Trophoblast cell (in vitro differentiated cells and primary cell): ENCODE measurements around the gene SYNM.

Experiments used
- DNase-seq, 2 donors: peaks; one replicate each; pipeline ENCODE4 v3.0.0-alpha.2; 2016
- H2AFZ ChIP-seq: 2 replicates; pipeline ENCODE4 v1.6.1; 2013; ENCODE audit warnings: low read length, moderate library complexity, mild to moderate bottlenecking; ENCODE audit not compliant: insufficient read depth, poor library complexity
- H2AK5ac ChIP-seq: 2 replicates; pipeline ENCODE4 v1.6.1; 2013; ENCODE audit warnings: mild to moderate bottlenecking, low read length
- H2BK120ac ChIP-seq: 2 replicates; pipeline ENCODE4 v1.6.1; 2013; ENCODE audit warnings: low read length, mild to moderate bottlenecking, moderate library complexity; ENCODE audit not compliant: insufficient read depth, poor library complexity
- H2BK12ac ChIP-seq: 2 replicates; pipeline ENCODE4 v1.6.1; 2013; ENCODE audit warnings: mild to moderate bottlenecking, low read length, moderate library complexity
- H2BK5ac ChIP-seq: 2 replicates; pipeline ENCODE4 v1.6.1; 2013; ENCODE audit warnings: low read length, low read depth, moderate library complexity, mild to moderate bottlenecking; ENCODE audit not compliant: poor library complexity
- H3K14ac ChIP-seq: 2 replicates; pipeline ENCODE4 v1.6.1; 2013; ENCODE audit warnings: mild to moderate bottlenecking, low read length
- H3K18ac ChIP-seq: 2 replicates; pipeline ENCODE4 v1.6.1; 2013; ENCODE audit warnings: mild to moderate bottlenecking, low read length
- H3K23ac ChIP-seq: 2 replicates; pipeline ENCODE4 v1.6.1; 2013; ENCODE audit warnings: low read length
- H3K27ac ChIP-seq: 2 replicates; pipeline ENCODE4 v1.5.1; 2013; ENCODE audit warnings: low read depth, mild to moderate bottlenecking, inconsistent platforms, low read length, moderate library complexity
- H3K27me3 ChIP-seq: 2 replicates; pipeline ENCODE4 v1.6.1; 2013; ENCODE audit warnings: inconsistent platforms, mild to moderate bottlenecking, low read length, moderate library complexity; ENCODE audit not compliant: insufficient read depth
- H3K36me3 ChIP-seq, 2 experiments: 1 replicate in 1 of 2; 2 replicates in 1 of 2; pipeline ENCODE4 v1.6.1; 2013; ENCODE audit warnings: low read length in 2 of 2, mild to moderate bottlenecking in 2 of 2, moderate library complexity in 1 of 2; ENCODE audit not compliant: insufficient read depth in 2 of 2, control insufficient read depth in 1 of 2
- H3K4ac ChIP-seq: 2 replicates; pipeline ENCODE4 v1.6.1; 2013; ENCODE audit warnings: low read depth, mild to moderate bottlenecking, low read length, moderate library complexity
- H3K4me1 ChIP-seq, 2 experiments: 1 replicate in 1 of 2; 2 replicates in 1 of 2; pipeline ENCODE4 v1.6.1; 2013; ENCODE audit warnings: low read length in 2 of 2, mild to moderate bottlenecking in 2 of 2, moderate library complexity in 1 of 2; ENCODE audit not compliant: insufficient read depth in 2 of 2, control insufficient read depth in 1 of 2
- H3K4me2 ChIP-seq: 2 replicates; pipeline ENCODE4 v1.6.1; 2013; ENCODE audit warnings: inconsistent platforms, mild to moderate bottlenecking, low read length, moderate library complexity
- H3K4me3 ChIP-seq: 2 replicates; pipeline ENCODE4 v1.5.1; 2013; ENCODE audit warnings: mild to moderate bottlenecking, low read depth, low read length, inconsistent platforms
- H3K79me1 ChIP-seq: one replicate; pipeline ENCODE4 v1.6.1; 2013; ENCODE audit warnings: low read length
- H3K79me2 ChIP-seq: 2 replicates; pipeline ENCODE4 v1.6.1; 2013; ENCODE audit warnings: low read length, mild to moderate bottlenecking; ENCODE audit not compliant: control insufficient read depth, insufficient read depth, poor library complexity
- H3K9ac ChIP-seq: 2 replicates; pipeline ENCODE4 v1.6.1; 2013; ENCODE audit warnings: mild to moderate bottlenecking, low read length
- H3K9me3 ChIP-seq: 2 replicates; pipeline ENCODE4 v1.6.1; 2013; ENCODE audit warnings: low read depth, mild to moderate bottlenecking, control low read depth, inconsistent platforms, low read length; ENCODE audit not compliant: insufficient read depth
- H4K12ac ChIP-seq: 2 replicates; pipeline ENCODE4 v1.6.1; 2013; ENCODE audit warnings: low read depth, mild to moderate bottlenecking, low read length, moderate library complexity
- H4K8ac ChIP-seq: 2 replicates; pipeline ENCODE4 v1.6.1; 2013; ENCODE audit warnings: low read depth, mild to moderate bottlenecking, low read length, moderate library complexity
- H4K91ac ChIP-seq: one replicate; pipeline ENCODE4 v1.6.1; 2013; ENCODE audit warnings: low read depth, mild to moderate bottlenecking, low read length, moderate library complexity
- WGBS: extraction: QIAGEN DNeasy Blood & Tissue Kit; methylation state at CpG from one replicate; pipeline ENCODE4 v1.1.7; 2013; ENCODE audit warnings: missing lambda C conversion rate; ENCODE audit not compliant: insufficient read length, insufficient coverage; ENCODE audit errors: extremely low coverage; 5-methylcytosine and 5-hydroxymethylcytosine counted together

SYNM gene

GRCh38 chr15:99076555-99077308, 28.1 kb upstream of the SYNM start:
- Histone ChIP-seq H3K4me2 (peak overlapping the region; percentile 61), H4K8ac (no peak overlapping the region), H3K79me2 (no peaks in the 10 kb centered on the region), H4K12ac (no peak overlapping the region), H3K23ac (no peak overlapping the region), H2AFZ (no peak overlapping the region), H3K36me3 (no peaks in the 10 kb centered on the region), H3K9me3 (no peaks in the 10 kb centered on the region), H3K9ac (no peak overlapping the region), H2BK12ac (no peak overlapping the region), H3K4ac (no peak overlapping the region), H3K14ac (no peak overlapping the region), H3K79me1 (no peaks in the 10 kb centered on the region), H2AK5ac (no peak overlapping the region), H3K4me1 (no peaks in the 10 kb centered on the region), H3K4me3 (no peak overlapping the region), H2BK5ac (no peak overlapping the region), H3K18ac (no peak overlapping the region), H3K27me3 (no peaks in the 10 kb centered on the region), H4K91ac (no peak overlapping the region), H3K27ac (no peak overlapping the region), H2BK120ac (peak overlapping the region; percentile 2)
- DNase-seq, result peak; percentile 32 to 87
- WGBS, result no CpG with 5 or more reads among the region's 10 CpGs

- Histone ChIP-seq H3K9me3 (no peaks in the 10 kb centered on the region), H3K27me3 (no peaks in the 10 kb centered on the region), H4K91ac (no peak overlapping the region), H3K23ac (no peak overlapping the region), H3K36me3 (no peaks in the 10 kb centered on the region), H3K79me2 (no peaks in the 10 kb centered on the region), H4K8ac (no peak overlapping the region), H3K79me1 (no peaks in the 10 kb centered on the region), H2AFZ (no peak overlapping the region), H3K9ac (no peak overlapping the region), H3K4me3 (no peak overlapping the region), H3K14ac (no peak overlapping the region), H3K4me1 (no peaks in the 10 kb centered on the region), H2AK5ac (no peak overlapping the region), H2BK120ac (no peak overlapping the region), H2BK12ac (no peak overlapping the region), H3K4ac (no peak overlapping the region), H3K27ac (no peak overlapping the region), H2BK5ac (no peak overlapping the region), H3K18ac (no peak overlapping the region), H4K12ac (no peak overlapping the region), H3K4me2 (no peak overlapping the region)
- WGBS, result no CpG with 5 or more reads among the region's 1 CpG
- no peak for DNase-seq
Observed at GRCh38 chr15:99082798-99083197, 22.1 kb upstream of the SYNM start.

GRCh38 chr15:99084965-99085364, 19.9 kb upstream of the SYNM start:
- Histone ChIP-seq H4K8ac (no peak overlapping the region), H3K4me1 (no peaks in the 10 kb centered on the region), H4K91ac (no peak overlapping the region), H3K9me3 (no peaks in the 10 kb centered on the region), H3K4me2 (no peak overlapping the region), H2BK5ac (no peak overlapping the region), H3K79me1 (no peaks in the 10 kb centered on the region), H2BK120ac (no peak overlapping the region), H2BK12ac (no peak overlapping the region), H3K9ac (no peak overlapping the region), H3K36me3 (no peaks in the 10 kb centered on the region), H3K23ac (no peak overlapping the region), H2AK5ac (no peak overlapping the region), H3K18ac (no peak overlapping the region), H3K14ac (no peak overlapping the region), H2AFZ (no peak overlapping the region), H3K79me2 (no peaks in the 10 kb centered on the region), H4K12ac (no peak overlapping the region), H3K4me3 (no peak overlapping the region), H3K4ac (no peak overlapping the region), H3K27me3 (no peaks in the 10 kb centered on the region), H3K27ac (no peak overlapping the region)
- no CpG with 5 or more reads among the region's 10 CpGs for WGBS
- peak; percentile 44 to 70 for DNase-seq

- H3K9me3 ChIP-seq, result no peaks in the 10 kb centered on the region
- no peak overlapping the region for H2AK5ac ChIP-seq
- H3K14ac ChIP-seq, result no peak overlapping the region
- no peaks in the 10 kb centered on the region for H3K79me2 ChIP-seq
- H3K4me2 ChIP-seq, result no peak overlapping the region
- no peak overlapping the region for H4K8ac ChIP-seq
- no peak overlapping the region for H3K4me3 ChIP-seq
- no peak overlapping the region for H4K12ac ChIP-seq
- H3K4me1 ChIP-seq, result no peaks in the 10 kb centered on the region
- no CpG with 5 or more reads among the region's 8 CpGs for WGBS
- H3K4ac ChIP-seq, result no peak overlapping the region
- H4K91ac ChIP-seq, result no peak overlapping the region
- no peak overlapping the region for H2AFZ ChIP-seq
- no peak overlapping the region for H3K18ac ChIP-seq
- H3K27me3 ChIP-seq, result no peaks in the 10 kb centered on the region
- no peak overlapping the region for H2BK5ac ChIP-seq
- no peak overlapping the region for H2BK120ac ChIP-seq
- no peak overlapping the region for H3K9ac ChIP-seq
- H2BK12ac ChIP-seq, result no peak overlapping the region
- peak in 1 of 2 donors; percentile 18 for DNase-seq
- no peaks in the 10 kb centered on the region for H3K79me1 ChIP-seq
- H3K36me3 ChIP-seq, result no peaks in the 10 kb centered on the region
- no peak overlapping the region for H3K23ac ChIP-seq
- no peak overlapping the region for H3K27ac ChIP-seq
Observed at GRCh38 chr15:99085413-99086326, 19.2 kb upstream of the SYNM start.
